ENCODE results near the gene TNIK.
A peak's percentile ranks its signal among the peaks of the same experiment; 100 is the strongest.

The TNIK gene

GRCh38 chr3:171485338-171485737, 25.1 kb upstream of the TNIK start:
- no peak for TF ChIP-seq CTCF (conservative IDR thresholded peaks at IDR 0.05; ENCODE audit: low read depth, low read length)
- no peaks in the 10 kb centered on the region for H3K79me2 ChIP-seq (ENCODE audit: insufficient read depth, low read depth)
- H3K27ac ChIP-seq = no peak overlapping the region
- H3K4me3 ChIP-seq (IDR thresholded peaks at IDR 0.05; ENCODE audit: insufficient read depth, low read depth, low read length) = no peak overlapping the region
- H3K27me3 ChIP-seq (ENCODE audit: insufficient read depth, low read depth) = no peaks in the 10 kb centered on the region
- H4K20me1 ChIP-seq (ENCODE audit: insufficient read depth) = no peaks in the 10 kb centered on the region
- H3K9ac ChIP-seq = no peak overlapping the region
- H3K36me3 ChIP-seq (ENCODE audit: insufficient read depth) = no peaks in the 10 kb centered on the region
- no peak overlapping the region for H3K4me2 ChIP-seq
- H2AFZ ChIP-seq (ENCODE audit: low read depth) = no peak overlapping the region
- H3K4me1 ChIP-seq (ENCODE audit: low read depth, poor library complexity, severe bottlenecking) = peaks cover 5% of the 10 kb centered on the region

- H2AFZ ChIP-seq (ENCODE audit: low read depth) = no peak overlapping the region
- no peak overlapping the region for H3K4me3 ChIP-seq (IDR thresholded peaks at IDR 0.05; ENCODE audit: insufficient read depth, low read depth, low read length)
- no peak for TF ChIP-seq CTCF (conservative IDR thresholded peaks at IDR 0.05; ENCODE audit: low read depth, low read length)
- H3K27ac ChIP-seq = no peak overlapping the region
- no peak overlapping the region for H3K4me2 ChIP-seq
- H3K9ac ChIP-seq = no peak overlapping the region
- H4K20me1 ChIP-seq (ENCODE audit: insufficient read depth) = no peaks in the 10 kb centered on the region
- no peaks in the 10 kb centered on the region for H3K36me3 ChIP-seq (ENCODE audit: insufficient read depth)
- H3K27me3 ChIP-seq (ENCODE audit: insufficient read depth, low read depth) = no peaks in the 10 kb centered on the region
- peaks cover 7% of the 10 kb centered on the region for H3K4me1 ChIP-seq (ENCODE audit: low read depth, poor library complexity, severe bottlenecking)
- no peaks in the 10 kb centered on the region for H3K79me2 ChIP-seq (ENCODE audit: insufficient read depth, low read depth)
Measured at GRCh38 chr3:171481011-171481410, 20.8 kb upstream of the TNIK start.

- no peaks in the 10 kb centered on the region for H3K36me3 ChIP-seq (ENCODE audit: insufficient read depth)
- no peaks in the 10 kb centered on the region for H3K79me2 ChIP-seq (ENCODE audit: insufficient read depth, low read depth)
- H3K27ac ChIP-seq = no peak overlapping the region
- H3K27me3 ChIP-seq (ENCODE audit: insufficient read depth, low read depth) = no peaks in the 10 kb centered on the region
- no peaks in the 10 kb centered on the region for H4K20me1 ChIP-seq (ENCODE audit: insufficient read depth)
- no peak for TF ChIP-seq CTCF (conservative IDR thresholded peaks at IDR 0.05; ENCODE audit: low read depth, low read length)
- H3K4me1 ChIP-seq (ENCODE audit: low read depth, poor library complexity, severe bottlenecking) = peaks cover 7% of the 10 kb centered on the region
- H3K4me2 ChIP-seq = no peak overlapping the region; the same call in 1 of the 2 replicates
- H2AFZ ChIP-seq (ENCODE audit: low read depth) = peak overlapping the region; percentile 35; the same call in 1 of the 2 replicates
- no peak overlapping the region for H3K4me3 ChIP-seq (IDR thresholded peaks at IDR 0.05; ENCODE audit: insufficient read depth, low read depth, low read length)
- no peak overlapping the region for H3K9ac ChIP-seq
Measured at GRCh38 chr3:171480526-171480925, 20.3 kb upstream of the TNIK start.

- Histone ChIP-seq H3K27me3 (ENCODE audit: insufficient read depth, low read depth) (no peaks in the 10 kb centered on the region), H3K27ac (no peak overlapping the region), H3K36me3 (ENCODE audit: insufficient read depth) (no peaks in the 10 kb centered on the region), H4K20me1 (ENCODE audit: insufficient read depth) (no peaks in the 10 kb centered on the region), H3K4me1 (ENCODE audit: low read depth, poor library complexity, severe bottlenecking) (peaks cover 7% of the 10 kb centered on the region), H3K4me3 (IDR thresholded peaks at IDR 0.05; ENCODE audit: insufficient read depth, low read depth, low read length) (no peak overlapping the region), H3K9ac (no peak overlapping the region), H3K79me2 (ENCODE audit: insufficient read depth, low read depth) (no peaks in the 10 kb centered on the region), H2AFZ (ENCODE audit: low read depth) (no peak overlapping the region), H3K4me2 (no peak overlapping the region)
- no peak for TF ChIP-seq CTCF (conservative IDR thresholded peaks at IDR 0.05; ENCODE audit: low read depth, low read length)
Measured at GRCh38 chr3:171476532-171477102, 16.4 kb upstream of the TNIK start.
